ENCODE results near the gene C5orf46.

DNA sequence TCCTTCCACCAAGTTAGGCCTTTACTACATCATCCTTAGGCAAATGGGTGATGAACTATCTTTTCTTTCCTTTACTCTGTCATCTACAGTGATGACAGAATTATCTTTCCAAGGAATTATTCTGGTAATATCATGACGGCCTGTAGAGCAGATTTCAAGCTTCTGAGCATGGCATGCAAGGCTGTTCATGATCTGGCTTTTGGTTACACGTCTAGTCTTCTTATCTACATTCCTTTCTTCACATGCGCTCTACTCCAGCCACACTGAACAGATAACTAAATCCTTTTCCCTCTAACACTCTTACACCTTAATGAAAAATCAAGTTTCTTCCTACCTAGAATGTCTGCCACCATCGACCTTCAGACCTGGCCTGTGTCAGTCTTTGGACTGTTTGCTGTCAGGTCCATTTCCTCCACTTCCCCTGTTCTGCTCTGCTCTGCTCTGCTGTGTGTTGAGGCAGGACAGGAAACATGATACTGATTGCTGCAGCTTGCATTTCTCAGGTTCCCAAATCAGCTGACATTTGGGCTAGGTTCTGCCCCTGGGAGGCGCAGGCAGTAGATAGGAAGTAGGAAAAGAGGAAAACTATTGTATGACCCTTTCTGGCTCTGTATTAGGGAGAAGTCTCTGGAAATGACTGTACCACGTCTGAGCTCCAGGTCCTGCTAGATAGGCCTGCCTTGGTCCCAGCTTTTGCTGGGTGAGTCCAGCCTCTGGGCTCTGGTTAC is 23.6 kb downstream of the C5orf46 start:
- TF ChIP-seq POLR2A (IDR thresholded peaks at IDR 0.05), result no peak
- no peak for TF ChIP-seq EP300 (IDR thresholded peaks at IDR 0.05)
- TF ChIP-seq, protein P1, sequence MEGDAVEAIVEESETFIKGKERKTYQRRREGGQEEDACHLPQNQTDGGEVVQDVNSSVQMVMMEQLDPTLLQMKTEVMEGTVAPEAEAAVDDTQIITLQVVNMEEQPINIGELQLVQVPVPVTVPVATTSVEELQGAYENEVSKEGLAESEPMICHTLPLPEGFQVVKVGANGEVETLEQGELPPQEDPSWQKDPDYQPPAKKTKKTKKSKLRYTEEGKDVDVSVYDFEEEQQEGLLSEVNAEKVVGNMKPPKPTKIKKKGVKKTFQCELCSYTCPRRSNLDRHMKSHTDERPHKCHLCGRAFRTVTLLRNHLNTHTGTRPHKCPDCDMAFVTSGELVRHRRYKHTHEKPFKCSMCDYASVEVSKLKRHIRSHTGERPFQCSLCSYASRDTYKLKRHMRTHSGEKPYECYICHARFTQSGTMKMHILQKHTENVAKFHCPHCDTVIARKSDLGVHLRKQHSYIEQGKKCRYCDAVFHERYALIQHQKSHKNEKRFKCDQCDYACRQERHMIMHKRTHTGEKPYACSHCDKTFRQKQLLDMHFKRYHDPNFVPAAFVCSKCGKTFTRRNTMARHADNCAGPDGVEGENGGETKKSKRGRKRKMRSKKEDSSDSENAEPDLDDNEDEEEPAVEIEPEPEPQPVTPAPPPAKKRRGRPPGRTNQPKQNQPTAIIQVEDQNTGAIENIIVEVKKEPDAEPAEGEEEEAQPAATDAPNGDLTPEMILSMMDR (IDR thresholded peaks at IDR 0.05), result no peak
